Liver (tissue), 9 donors: ENCODE data around the gene RAN. TPM values are rescaled to one million over a fixed set of nuclear protein-coding genes. Genes with fewer than 3 reads are reported as not detected.

Experiments
- DNase-seq: peaks from one replicate; pipeline ENCODE4 v3.0.0-alpha.2; 2017; ENCODE audit warnings: low spot score
- H3K27ac ChIP-seq, 2 donors: one replicate each; pipeline ENCODE4 v1.7.0; 2013; ENCODE audit warnings: inconsistent platforms in 2 of 2, low read length in 2 of 2, control low read depth in 1 of 2, low read depth in 1 of 2, mild to moderate bottlenecking in 1 of 2
- H3K27me3 ChIP-seq, 4 donors: one replicate each; pipeline versions ENCODE4 v1.6.1 to v1.7.0; 2013; ENCODE audit warnings: low read length in 3 of 4, inconsistent platforms in 1 of 4, mild to moderate bottlenecking in 1 of 4, moderate library complexity in 1 of 4; ENCODE audit not compliant: control insufficient read depth in 4 of 4, insufficient read depth in 4 of 4
- H3K36me3 ChIP-seq, 4 donors: one replicate each; pipeline versions ENCODE4 v1.6.1 to v1.7.0; 2013; ENCODE audit warnings: low read length in 3 of 4, mild to moderate bottlenecking in 3 of 4, low read depth in 1 of 4, moderate library complexity in 1 of 4; ENCODE audit not compliant: control insufficient read depth in 4 of 4, insufficient read depth in 3 of 4
- H3K4me1 ChIP-seq, 4 donors: one replicate each; pipeline versions ENCODE4 v1.6.1 to v1.7.0; 2013; ENCODE audit warnings: low read length in 3 of 4, mild to moderate bottlenecking in 3 of 4, moderate library complexity in 1 of 4; ENCODE audit not compliant: control insufficient read depth in 4 of 4, insufficient read depth in 4 of 4
- H3K4me3 ChIP-seq, 3 donors: one replicate each; pipeline versions ENCODE4 v1.6.1 to v1.7.0; 2013; ENCODE audit warnings: low read length in 3 of 3, control low read depth in 1 of 3, low read depth in 1 of 3, mild to moderate bottlenecking in 1 of 3
- H3K9ac ChIP-seq, 2 donors: one replicate each; pipeline ENCODE4 v1.7.0; 2013; ENCODE audit warnings: low read length in 2 of 2, mild to moderate bottlenecking in 2 of 2, moderate library complexity in 2 of 2, control low read depth in 1 of 2, low read depth in 1 of 2
- H3K9me3 ChIP-seq, 4 donors: one replicate each; pipeline versions ENCODE4 v1.6.1 to v1.7.0; 2013; ENCODE audit warnings: low read length in 3 of 4; ENCODE audit not compliant: control insufficient read depth in 4 of 4
- ATF3 ChIP-seq: IDR thresholded peaks from 2 replicates; pipeline ENCODE4 v1.6.1; 2016; ENCODE audit warnings: antibody characterized with exemption
- CTCF ChIP-seq: fragments of 150-350 bp; IDR thresholded peaks from 2 replicates; pipeline ENCODE4 v1.5.1; 2017; ENCODE audit warnings: improper control_type of control experiment, low read depth, low read length; ENCODE audit not compliant: missing input control
- EGR1 ChIP-seq, 2 donors: IDR thresholded peaks; 2 replicates each; pipeline ENCODE4 v1.6.1; 2016 to 2018; ENCODE audit warnings: antibody characterized with exemption in 2 of 2, low read depth in 2 of 2
- FOXA1 ChIP-seq: IDR thresholded peaks from 2 replicates; pipeline ENCODE4 v1.6.1; 2016; ENCODE audit warnings: antibody characterized with exemption
- FOXA2 ChIP-seq: IDR thresholded peaks from 2 replicates; pipeline ENCODE4 v1.6.1; 2016; ENCODE audit warnings: antibody characterized with exemption
- GABPA ChIP-seq, 2 donors: IDR thresholded peaks in 1 of 2; conservative IDR thresholded peaks in 1 of 2; 2 replicates each; pipeline ENCODE4 v1.6.1; 2016; ENCODE audit warnings: antibody characterized with exemption in 2 of 2, mild to moderate bottlenecking in 1 of 2, moderate library complexity in 1 of 2
- HNF4A ChIP-seq, 2 donors: conservative IDR thresholded peaks; 2 replicates each; pipeline ENCODE4 v1.6.1; 2016; ENCODE audit warnings: antibody characterized with exemption in 2 of 2, mild to moderate bottlenecking in 2 of 2
- HNF4G ChIP-seq: IDR thresholded peaks from 2 replicates; pipeline ENCODE4 v1.6.1; 2016; ENCODE audit warnings: antibody characterized with exemption
- JUND ChIP-seq, 2 donors: IDR thresholded peaks; 2 replicates each; pipeline ENCODE4 v1.6.1; 2016; ENCODE audit warnings: antibody characterized with exemption in 2 of 2
- MAX ChIP-seq: IDR thresholded peaks from 2 replicates; pipeline ENCODE4 v1.6.1; 2016; ENCODE audit warnings: antibody characterized with exemption
- NR2F2 ChIP-seq: IDR thresholded peaks from 2 replicates; pipeline ENCODE4 v1.6.1; 2016; ENCODE audit warnings: antibody characterized with exemption
- RAD21 ChIP-seq, 2 donors: IDR thresholded peaks; 2 replicates each; pipeline ENCODE4 v1.6.1; 2016; ENCODE audit warnings: antibody characterized with exemption in 2 of 2, mild to moderate bottlenecking in 2 of 2
- RXRA ChIP-seq, 2 donors: IDR thresholded peaks; 2 replicates each; pipeline ENCODE4 v1.6.1; 2017 to 2018; ENCODE audit warnings: antibody characterized with exemption in 2 of 2, mild to moderate bottlenecking in 1 of 2
- SP1 ChIP-seq: IDR thresholded peaks from 2 replicates; pipeline ENCODE4 v1.6.1; 2018; ENCODE audit warnings: antibody characterized with exemption, mild to moderate bottlenecking
- TAF1 ChIP-seq: conservative IDR thresholded peaks from 2 replicates; pipeline ENCODE4 v1.6.1; 2016; ENCODE audit warnings: antibody characterized with exemption, mild to moderate bottlenecking
- YY1 ChIP-seq: IDR thresholded peaks from 2 replicates; pipeline ENCODE4 v1.6.1; 2016; ENCODE audit warnings: antibody characterized with exemption, mild to moderate bottlenecking
- WGBS: extraction: QIAGEN DNeasy Blood & Tissue Kit; methylation state at CpG from one replicate; pipeline ENCODE4 v1.1.7; 2013; 5-methylcytosine and 5-hydroxymethylcytosine counted together
- polyA plus RNA-seq, 2 donors: library from polyadenylated mRNA; stranded (reverse) in 1 of 2; unstranded in 1 of 2; fragments of 200-250 nt in 1 of 2; fragments of >200 nt in 1 of 2; fragmentation: Nextera tagmentation in 1 of 2; extraction: Ambion mirVana in 1 of 2; gene quantifications; one replicate each; pipeline versions ENCODE4 v1.2.1 to v1.2.3, GENCODE V29; 2013 to 2015
- total RNA-seq, 2 donors: library from RNA; depleted of rRNA; stranded (reverse); fragments of >200 nt; gene quantifications; one replicate each; pipeline ENCODE4 v1.2.3, GENCODE V29; 2014
- TF ChIP-seq, protein P1 (sequence below): IDR thresholded peaks from 2 replicates; pipeline ENCODE4 v1.6.1; 2016; ENCODE audit warnings: antibody characterized with exemption, mild to moderate bottlenecking
- TF ChIP-seq, protein P2 (sequence below): IDR thresholded peaks from 2 replicates; pipeline ENCODE4 v1.6.1; 2016; ENCODE audit warnings: antibody characterized with exemption
- donor health status: healthy.
- donor health status: healthy.
- donor health status: healthy.
- donor health status: healthy.
- donor health status: healthy.

The RAN gene
- total and polyA plus RNA-seq, 4 donors: 102 to 281 (median 186) TPM

DNA sequence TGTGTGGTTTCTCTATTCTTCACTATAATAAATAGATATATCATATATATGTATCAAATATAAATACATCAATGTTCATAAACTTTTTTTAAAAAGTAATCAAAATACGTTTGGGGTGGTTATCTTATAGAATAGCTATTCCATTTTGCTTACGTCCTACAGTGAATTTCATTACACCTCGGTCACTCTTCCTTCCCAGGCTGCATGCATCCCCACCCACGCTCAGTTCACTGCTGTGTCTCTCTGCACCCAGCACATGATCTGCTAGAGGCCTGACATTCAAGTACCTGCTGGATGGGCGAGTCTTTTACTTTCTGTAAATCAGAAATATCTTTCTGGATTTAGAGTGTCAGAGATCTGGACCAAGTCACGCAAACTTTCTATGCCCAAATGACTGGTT lies 36.4 kb upstream of the RAN start:
- Histone ChIP-seq H3K27ac (no peak overlapping the region), H3K9ac (no peak overlapping the region), H3K36me3 (no peaks in the 10 kb centered on the region), H3K27me3 (no peaks in the 10 kb centered on the region), H3K9me3 (no peaks in the 10 kb centered on the region), H3K4me3 (no peak overlapping the region), H3K4me1 (peaks cover 5 to 28% (median 20%) of the 10 kb centered on the region in 4 donors)
- WGBS: 96% methylated on average over 6 of the region's 6 CpGs
- no peak for DNase-seq
- no peak for TF ChIP-seq TAF1

- TF ChIP-seq RAD21 (IDR thresholded peaks at IDR 0.05) (peak; percentile 18 to 20), GABPA (IDR thresholded peaks at IDR 0.05 in 1 of 2, conservative IDR thresholded peaks at IDR 0.05 in 1 of 2) (no peak), SP1 (peak; percentile 83), NR2F2 (no peak), HNF4G (no peak), HNF4A (conservative IDR thresholded peaks at IDR 0.05) (peak; percentile 44 to 65), ATF3 (no peak), FOXA1 (peak; percentile 90), CTCF (no peak), EGR1 (IDR thresholded peaks at IDR 0.05; ENCODE audit: low read depth in 2 of 2) (peak in 1 of 2 donors; percentile 40), JUND (IDR thresholded peaks at IDR 0.05) (peak in 1 of 2 donors; percentile 43), MAX (peak; percentile 85), FOXA2 (peak; percentile 92), YY1 (peak; percentile 64), RXRA (IDR thresholded peaks at IDR 0.05) (peak; percentile 81 to 93), TAF1 (peak; percentile 62)
- TF ChIP-seq, protein P1, sequence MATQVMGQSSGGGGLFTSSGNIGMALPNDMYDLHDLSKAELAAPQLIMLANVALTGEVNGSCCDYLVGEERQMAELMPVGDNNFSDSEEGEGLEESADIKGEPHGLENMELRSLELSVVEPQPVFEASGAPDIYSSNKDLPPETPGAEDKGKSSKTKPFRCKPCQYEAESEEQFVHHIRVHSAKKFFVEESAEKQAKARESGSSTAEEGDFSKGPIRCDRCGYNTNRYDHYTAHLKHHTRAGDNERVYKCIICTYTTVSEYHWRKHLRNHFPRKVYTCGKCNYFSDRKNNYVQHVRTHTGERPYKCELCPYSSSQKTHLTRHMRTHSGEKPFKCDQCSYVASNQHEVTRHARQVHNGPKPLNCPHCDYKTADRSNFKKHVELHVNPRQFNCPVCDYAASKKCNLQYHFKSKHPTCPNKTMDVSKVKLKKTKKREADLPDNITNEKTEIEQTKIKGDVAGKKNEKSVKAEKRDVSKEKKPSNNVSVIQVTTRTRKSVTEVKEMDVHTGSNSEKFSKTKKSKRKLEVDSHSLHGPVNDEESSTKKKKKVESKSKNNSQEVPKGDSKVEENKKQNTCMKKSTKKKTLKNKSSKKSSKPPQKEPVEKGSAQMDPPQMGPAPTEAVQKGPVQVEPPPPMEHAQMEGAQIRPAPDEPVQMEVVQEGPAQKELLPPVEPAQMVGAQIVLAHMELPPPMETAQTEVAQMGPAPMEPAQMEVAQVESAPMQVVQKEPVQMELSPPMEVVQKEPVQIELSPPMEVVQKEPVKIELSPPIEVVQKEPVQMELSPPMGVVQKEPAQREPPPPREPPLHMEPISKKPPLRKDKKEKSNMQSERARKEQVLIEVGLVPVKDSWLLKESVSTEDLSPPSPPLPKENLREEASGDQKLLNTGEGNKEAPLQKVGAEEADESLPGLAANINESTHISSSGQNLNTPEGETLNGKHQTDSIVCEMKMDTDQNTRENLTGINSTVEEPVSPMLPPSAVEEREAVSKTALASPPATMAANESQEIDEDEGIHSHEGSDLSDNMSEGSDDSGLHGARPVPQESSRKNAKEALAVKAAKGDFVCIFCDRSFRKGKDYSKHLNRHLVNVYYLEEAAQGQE: peak; percentile 39
- TF ChIP-seq, protein P2, sequence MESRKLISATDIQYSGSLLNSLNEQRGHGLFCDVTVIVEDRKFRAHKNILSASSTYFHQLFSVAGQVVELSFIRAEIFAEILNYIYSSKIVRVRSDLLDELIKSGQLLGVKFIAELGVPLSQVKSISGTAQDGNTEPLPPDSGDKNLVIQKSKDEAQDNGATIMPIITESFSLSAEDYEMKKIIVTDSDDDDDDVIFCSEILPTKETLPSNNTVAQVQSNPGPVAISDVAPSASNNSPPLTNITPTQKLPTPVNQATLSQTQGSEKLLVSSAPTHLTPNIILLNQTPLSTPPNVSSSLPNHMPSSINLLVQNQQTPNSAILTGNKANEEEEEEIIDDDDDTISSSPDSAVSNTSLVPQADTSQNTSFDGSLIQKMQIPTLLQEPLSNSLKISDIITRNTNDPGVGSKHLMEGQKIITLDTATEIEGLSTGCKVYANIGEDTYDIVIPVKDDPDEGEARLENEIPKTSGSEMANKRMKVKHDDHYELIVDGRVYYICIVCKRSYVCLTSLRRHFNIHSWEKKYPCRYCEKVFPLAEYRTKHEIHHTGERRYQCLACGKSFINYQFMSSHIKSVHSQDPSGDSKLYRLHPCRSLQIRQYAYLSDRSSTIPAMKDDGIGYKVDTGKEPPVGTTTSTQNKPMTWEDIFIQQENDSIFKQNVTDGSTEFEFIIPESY: peak; percentile 71
- H3K9me3 ChIP-seq: no peaks in the 10 kb centered on the region
- no peaks in the 10 kb centered on the region for H3K36me3 ChIP-seq
- peaks cover 3 to 19% (median 13%) of the 10 kb centered on the region in 4 donors for H3K4me1 ChIP-seq
- WGBS: 3% methylated on average over 38 of the region's 38 CpGs
- no peaks in the 10 kb centered on the region for H3K27me3 ChIP-seq
- peak; percentile 53 for DNase-seq
- H3K4me3 ChIP-seq: peak overlapping the region; percentile 46 to 95 (median 55)
- peak overlapping the region in 1 of 2 donors; percentile 21 for H3K9ac ChIP-seq
- H3K27ac ChIP-seq: peak overlapping the region; percentile 74 to 81
Measured at GRCh38 chr12:130838284-130838950, 33.4 kb upstream of the RAN start.
